ENCODE measurements around the gene MAPKAP1. TPM values are rescaled to one million over a fixed set of nuclear protein-coding genes. Genes with fewer than 3 reads are reported as not detected.

Gene MAPKAP1
- total and polyA plus RNA-seq, 3 experiments from 2014 or later = 64.7 to 119 (median 111) TPM

GRCh38 chr9:125549465-125549871 is 157.5 kb downstream of the MAPKAP1 start:
- Mint-ChIP-seq H3K9me3 (no peaks in the 10 kb centered on the region), H3K4me3 (no peak overlapping the region), H3K36me3 (peaks cover 0 to 42% (median 4%) of the 10 kb centered on the region in 3 donors), H3K27me3 (no peaks in the 10 kb centered on the region), H3K27ac (no peak overlapping the region), H3K4me1 (peaks cover 0 to 5% (median 3%) of the 10 kb centered on the region in 3 donors)
- no peak overlapping the region for H3K27ac ChIP-seq (ENCODE audit: low read depth, low read length)
- H3K4me3 ChIP-seq (ENCODE audit: low read length) = no peak overlapping the region
- no peaks in the 10 kb centered on the region for H3K27me3 ChIP-seq (ENCODE audit: insufficient read depth, low read length, poor library complexity, severe bottlenecking)
- no peaks in the 10 kb centered on the region for H3K9me3 ChIP-seq (ENCODE audit: low read length)
- H3K4me1 ChIP-seq (ENCODE audit: insufficient read depth, low read length) = no peaks in the 10 kb centered on the region
- H3K36me3 ChIP-seq (ENCODE audit: insufficient read depth, low read length) = no peaks in the 10 kb centered on the region
- POLR2A ChIA-PET = no interaction called here
- CTCF ChIA-PET = no interaction called here
- DNase-seq = no peak

GRCh38 chr9:125549039-125549438 is 158.0 kb downstream of the MAPKAP1 start:
- no peak overlapping the region for H3K27ac ChIP-seq (ENCODE audit: low read depth, low read length)
- Mint-ChIP-seq H3K4me1 (peaks cover 0 to 4% (median 2%) of the 10 kb centered on the region in 3 donors), H3K9me3 (no peaks in the 10 kb centered on the region), H3K27me3 (no peaks in the 10 kb centered on the region), H3K4me3 (no peak overlapping the region), H3K36me3 (peaks cover 0 to 41% (median 2%) of the 10 kb centered on the region in 3 donors), H3K27ac (peak overlapping the region in 1 of 8 donors; percentile 41)
- H3K4me1 ChIP-seq (ENCODE audit: insufficient read depth, low read length) = no peaks in the 10 kb centered on the region
- DNase-seq = no peak
- H3K27me3 ChIP-seq (ENCODE audit: insufficient read depth, low read length, poor library complexity, severe bottlenecking) = no peaks in the 10 kb centered on the region
- H3K4me3 ChIP-seq (ENCODE audit: low read length) = no peak overlapping the region
- no peaks in the 10 kb centered on the region for H3K9me3 ChIP-seq (ENCODE audit: low read length)
- H3K36me3 ChIP-seq (ENCODE audit: insufficient read depth, low read length) = no peaks in the 10 kb centered on the region
- POLR2A ChIA-PET = no interaction called here
- CTCF ChIA-PET = no interaction called here

- Histone ChIP-seq H3K27ac (ENCODE audit: low read depth, low read length) (no peak overlapping the region), H3K4me3 (ENCODE audit: low read length) (no peak overlapping the region), H3K36me3 (ENCODE audit: insufficient read depth, low read length) (no peaks in the 10 kb centered on the region), H3K9me3 (ENCODE audit: low read length) (no peaks in the 10 kb centered on the region), H3K4me1 (ENCODE audit: insufficient read depth, low read length) (no peaks in the 10 kb centered on the region), H3K27me3 (ENCODE audit: insufficient read depth, low read length, poor library complexity, severe bottlenecking) (no peaks in the 10 kb centered on the region)
- POLR2A ChIA-PET = no interaction called here
- no peak overlapping the region for H3K4me3 Mint-ChIP-seq
- no peaks in the 10 kb centered on the region for H3K27me3 Mint-ChIP-seq
- CTCF ChIA-PET = interaction anchor here (1.4 kb wide), 1 partner anchor 10 kb away, joined by 8 read pairs; no protein-coding TSS in a partner anchor
- peaks cover 0 to 3% (median 0%) of the 10 kb centered on the region in 3 donors for H3K4me1 Mint-ChIP-seq
- DNase-seq = no peak
- no peak overlapping the region for H3K27ac Mint-ChIP-seq
- no peaks in the 10 kb centered on the region for H3K9me3 Mint-ChIP-seq
- H3K36me3 Mint-ChIP-seq = peaks cover 0 to 42% (median 0%) of the 10 kb centered on the region in 3 donors
Observed at GRCh38 chr9:125548141-125548540, 158.9 kb downstream of the MAPKAP1 start.

GRCh38 chr9:125547368-125547767 is 159.6 kb downstream of the MAPKAP1 start:
- no peaks in the 10 kb centered on the region for H3K9me3 Mint-ChIP-seq

GRCh38 chr9:125545845-125546244 is 161.2 kb downstream of the MAPKAP1 start:
- H3K36me3 ChIP-seq (ENCODE audit: insufficient read depth, low read length) = no peaks in the 10 kb centered on the region
- no peaks in the 10 kb centered on the region for H3K27me3 ChIP-seq (ENCODE audit: insufficient read depth, low read length, poor library complexity, severe bottlenecking)
- Mint-ChIP-seq H3K27ac (no peak overlapping the region), H3K36me3 (peaks cover 0 to 63% (median 16%) of the 10 kb centered on the region in 3 donors), H3K4me3 (no peak overlapping the region), H3K9me3 (no peaks in the 10 kb centered on the region), H3K27me3 (no peaks in the 10 kb centered on the region), H3K4me1 (peaks cover 0 to 3% (median 0%) of the 10 kb centered on the region in 3 donors)
- POLR2A ChIA-PET = no interaction called here
- no peak overlapping the region for H3K4me3 ChIP-seq (ENCODE audit: low read length)
- no peaks in the 10 kb centered on the region for H3K4me1 ChIP-seq (ENCODE audit: insufficient read depth, low read length)
- no peaks in the 10 kb centered on the region for H3K9me3 ChIP-seq (ENCODE audit: low read length)
- CTCF ChIA-PET = interaction anchor here (0.7 kb wide), 1 partner anchor 11 kb away, joined by 3 read pairs; no protein-coding TSS in a partner anchor
- H3K27ac ChIP-seq (ENCODE audit: low read depth, low read length) = no peak overlapping the region
- DNase-seq = no peak

More at GRCh38 chr9:125547368-125547767, 159.6 kb downstream of the MAPKAP1 start:
- H3K27me3 ChIP-seq (ENCODE audit: insufficient read depth, low read length, poor library complexity, severe bottlenecking) = no peaks in the 10 kb centered on the region
- no peak for DNase-seq
- H3K9me3 ChIP-seq (ENCODE audit: low read length) = no peaks in the 10 kb centered on the region
- POLR2A ChIA-PET = no interaction called here
- H3K4me3 ChIP-seq (ENCODE audit: low read length) = no peak overlapping the region
- no peak overlapping the region for H3K4me3 Mint-ChIP-seq
- CTCF ChIA-PET = interaction anchor here (1.4 kb wide), 1 partner anchor 11 kb away, joined by 8 read pairs; no protein-coding TSS in a partner anchor
- peaks cover 0 to 3% (median 0%) of the 10 kb centered on the region in 3 donors for H3K4me1 Mint-ChIP-seq
- no peak overlapping the region for H3K27ac Mint-ChIP-seq
- H3K27ac ChIP-seq (ENCODE audit: low read depth, low read length) = no peak overlapping the region
- peaks cover 0 to 49% (median 4%) of the 10 kb centered on the region in 3 donors for H3K36me3 Mint-ChIP-seq
- no peaks in the 10 kb centered on the region for H3K4me1 ChIP-seq (ENCODE audit: insufficient read depth, low read length)
- no peaks in the 10 kb centered on the region for H3K36me3 ChIP-seq (ENCODE audit: insufficient read depth, low read length)
- H3K27me3 Mint-ChIP-seq = no peaks in the 10 kb centered on the region

GRCh38 chr9:125544988-125545651 is 161.9 kb downstream of the MAPKAP1 start:
- POLR2A ChIA-PET = no interaction called here
- CTCF ChIA-PET = no interaction called here
- Mint-ChIP-seq H3K36me3 (peaks cover 0 to 63% (median 22%) of the 10 kb centered on the region in 3 donors), H3K9me3 (no peaks in the 10 kb centered on the region), H3K27me3 (no peaks in the 10 kb centered on the region), H3K4me1 (peaks cover 0 to 2% (median 0%) of the 10 kb centered on the region in 3 donors), H3K27ac (no peak overlapping the region), H3K4me3 (no peak overlapping the region)
- Histone ChIP-seq H3K9me3 (ENCODE audit: low read length) (no peaks in the 10 kb centered on the region), H3K27me3 (ENCODE audit: insufficient read depth, low read length, poor library complexity, severe bottlenecking) (no peaks in the 10 kb centered on the region), H3K27ac (ENCODE audit: low read depth, low read length) (no peak overlapping the region), H3K4me3 (ENCODE audit: low read length) (no peak overlapping the region), H3K4me1 (ENCODE audit: insufficient read depth, low read length) (no peaks in the 10 kb centered on the region), H3K36me3 (ENCODE audit: insufficient read depth, low read length) (no peaks in the 10 kb centered on the region)
- DNase-seq = no peak

- no peaks in the 10 kb centered on the region for H3K36me3 ChIP-seq (ENCODE audit: insufficient read depth, low read length)
- no peak overlapping the region for H3K27ac Mint-ChIP-seq
- DNase-seq = no peak
- H3K27ac ChIP-seq (ENCODE audit: low read depth, low read length) = no peak overlapping the region
- no peak overlapping the region for H3K4me3 Mint-ChIP-seq
- H3K36me3 Mint-ChIP-seq = peaks cover 0 to 59% (median 24%) of the 10 kb centered on the region in 3 donors
- H3K4me1 ChIP-seq (ENCODE audit: insufficient read depth, low read length) = no peaks in the 10 kb centered on the region
- no peaks in the 10 kb centered on the region for H3K9me3 ChIP-seq (ENCODE audit: low read length)
- CTCF ChIA-PET = interaction anchor here (1.0 kb wide), 1 partner anchor 14 kb away, joined by 3 read pairs; no protein-coding TSS in a partner anchor
- POLR2A ChIA-PET = no interaction called here
- H3K9me3 Mint-ChIP-seq = no peaks in the 10 kb centered on the region
- peaks cover 0 to 2% (median 0%) of the 10 kb centered on the region in 3 donors for H3K4me1 Mint-ChIP-seq
- H3K27me3 Mint-ChIP-seq = no peaks in the 10 kb centered on the region
- H3K4me3 ChIP-seq (ENCODE audit: low read length) = no peak overlapping the region
- H3K27me3 ChIP-seq (ENCODE audit: insufficient read depth, low read length, poor library complexity, severe bottlenecking) = no peaks in the 10 kb centered on the region
Observed at GRCh38 chr9:125544484-125544883, 162.5 kb downstream of the MAPKAP1 start.

GRCh38 chr9:125541840-125542243 is 165.2 kb downstream of the MAPKAP1 start:
- Mint-ChIP-seq H3K27ac (no peak overlapping the region), H3K9me3 (no peaks in the 10 kb centered on the region), H3K4me3 (no peak overlapping the region), H3K4me1 (peaks cover 0 to 6% (median 0%) of the 10 kb centered on the region in 3 donors), H3K36me3 (peaks cover 5 to 65% (median 29%) of the 10 kb centered on the region in 3 donors), H3K27me3 (no peaks in the 10 kb centered on the region)
- ChIA-PET CTCF (no interaction called here), POLR2A (no interaction called here)
- H3K27me3 ChIP-seq (ENCODE audit: insufficient read depth, low read length, poor library complexity, severe bottlenecking) = no peaks in the 10 kb centered on the region
- H3K4me3 ChIP-seq (ENCODE audit: low read length) = no peak overlapping the region
- no peak overlapping the region for H3K27ac ChIP-seq (ENCODE audit: low read depth, low read length)
- no peaks in the 10 kb centered on the region for H3K36me3 ChIP-seq (ENCODE audit: insufficient read depth, low read length)
- no peak for DNase-seq
- no peaks in the 10 kb centered on the region for H3K4me1 ChIP-seq (ENCODE audit: insufficient read depth, low read length)
- H3K9me3 ChIP-seq (ENCODE audit: low read length) = no peaks in the 10 kb centered on the region

All from CD8-positive, alpha-beta memory T cell (primary cell).